WTC11 (cell line): Measurements from ENCODE around the gene MB. TPM values are rescaled to one million over a fixed set of nuclear protein-coding genes. Genes with fewer than 3 reads are reported as not detected.

Source experiments
- ATAC-seq: fragments of 200-7000 bp; cut with Tn5 transposase; 2 replicates; pipeline ENCODE4 v1.10.0; 2021; ENCODE audit warnings: mild to moderate bottlenecking, moderate library complexity
- CTCF ChIA-PET: fragments of 300-600 bp; sonication (Branson Sonifier 250); formaldehyde crosslinking; loops from one replicate; lab custom pipeline; 2021; ENCODE audit warnings: antibody characterized with exemption; lab: Charles Lee
- POLR2A ChIA-PET: fragments of 350-600 bp; sonication (Branson Sonifier 250); formaldehyde crosslinking; loops from one replicate; lab custom pipeline; 2021; ENCODE audit warnings: antibody characterized with exemption; lab: Charles Lee
- DNase-seq: peaks from one replicate; pipeline ENCODE4 v3.0.0; 2021; ENCODE audit warnings: low spot score
- H3K27ac Mint-ChIP-seq: 2 replicates; pipeline ENCODE4 v1.8.0; 2021; ENCODE audit warnings: mixed read lengths
- H3K27me3 Mint-ChIP-seq: 2 replicates; pipeline ENCODE4 v1.8.0; 2021; ENCODE audit warnings: low read depth, mild to moderate bottlenecking, moderate library complexity, mixed read lengths
- H3K36me3 Mint-ChIP-seq: 2 replicates; pipeline ENCODE4 v1.8.0; 2021; ENCODE audit warnings: mixed read lengths
- H3K4me1 Mint-ChIP-seq: 2 replicates; pipeline ENCODE4 v1.8.0; 2022; ENCODE audit warnings: mixed read lengths
- H3K4me3 Mint-ChIP-seq: 2 replicates; pipeline ENCODE4 v1.8.0; 2021; ENCODE audit warnings: mild to moderate bottlenecking, moderate library complexity, mixed read lengths
- H3K9me3 Mint-ChIP-seq: 2 replicates; pipeline ENCODE4 v1.8.0; 2021; ENCODE audit warnings: mixed read lengths
- ETV6 ChIP-seq: sonication (generic); formaldehyde crosslinking; IDR thresholded peaks from 2 replicates; pipeline ENCODE4 v1.8.1; 2022; ENCODE audit warnings: mild to moderate bottlenecking, missing genetic modification reagents
- MLX ChIP-seq: sonication (generic); formaldehyde crosslinking; IDR thresholded peaks from 2 replicates; pipeline ENCODE4 v1.8.1; 2023; ENCODE audit warnings: mild to moderate bottlenecking, missing genetic modification reagents, moderate library complexity
- NFYB ChIP-seq: sonication (generic); formaldehyde crosslinking; conservative IDR thresholded peaks from 2 replicates; pipeline ENCODE4 v1.8.0; 2022; ENCODE audit warnings: low read depth, missing genetic modification reagents
- NR1H2 ChIP-seq: sonication (generic); formaldehyde crosslinking; IDR thresholded peaks from 2 replicates; pipeline ENCODE4 v1.9.0; 2021; ENCODE audit warnings: mild to moderate bottlenecking, moderate library complexity, missing genetic modification reagents
- OVOL2 ChIP-seq: fragments of 250-450 bp; sonication (Bioruptor Pico); IDR thresholded peaks from 2 replicates; pipeline ENCODE4 v1.9.0; 2021; ENCODE audit warnings: mild to moderate bottlenecking, borderline replicate concordance
- RELA ChIP-seq: sonication (generic); formaldehyde crosslinking; IDR thresholded peaks from 2 replicates; pipeline ENCODE4 v1.8.1; 2022; ENCODE audit warnings: missing genetic modification reagents, mild to moderate bottlenecking, borderline replicate concordance
- TCF7 ChIP-seq: sonication (generic); formaldehyde crosslinking; IDR thresholded peaks from 2 replicates; pipeline ENCODE4 v1.8.0; 2022; ENCODE audit warnings: mild to moderate bottlenecking, low read depth, missing genetic modification reagents, moderate library complexity
- USF2 ChIP-seq: sonication (generic); formaldehyde crosslinking; IDR thresholded peaks from 2 replicates; pipeline ENCODE4 v1.8.1; 2023; ENCODE audit warnings: mild to moderate bottlenecking, missing genetic modification reagents, moderate library complexity
- ZBTB21 ChIP-seq: sonication (generic); formaldehyde crosslinking; IDR thresholded peaks from 2 replicates; pipeline ENCODE4 v1.8.1; 2023; ENCODE audit warnings: mild to moderate bottlenecking, missing genetic modification reagents, borderline replicate concordance
- ZNF219 ChIP-seq: sonication (generic); formaldehyde crosslinking; IDR thresholded peaks from 2 replicates; pipeline ENCODE4 v1.8.0; 2023; ENCODE audit warnings: missing genetic modification reagents, mild to moderate bottlenecking, borderline replicate concordance
- ZNF232 ChIP-seq: sonication (generic); formaldehyde crosslinking; IDR thresholded peaks from 2 replicates; pipeline ENCODE4 v1.8.0; 2022; ENCODE audit warnings: mild to moderate bottlenecking, missing genetic modification reagents
- ZNF423 ChIP-seq: fragments of 250-450 bp; sonication (Bioruptor Pico); IDR thresholded peaks from 2 replicates; pipeline ENCODE4 v2.1.2; 2022; ENCODE audit warnings: mild to moderate bottlenecking, moderate library complexity
- total RNA-seq: library from RNA; stranded (reverse); gene quantifications from 3 replicates; pipeline ENCODE4 v1.2.3, GENCODE V29; 2021
- TF ChIP-seq, protein P1 (sequence below): fragments of 250-450 bp; sonication (Bioruptor Pico); conservative IDR thresholded peaks from 2 replicates; pipeline ENCODE4 v1.9.0; 2021; ENCODE audit warnings: mild to moderate bottlenecking
- TF ChIP-seq, protein P2 (sequence below): sonication (generic); formaldehyde crosslinking; IDR thresholded peaks from 2 replicates; pipeline ENCODE4 v1.8.0; 2022; ENCODE audit warnings: mild to moderate bottlenecking, missing genetic modification reagents
- TF ChIP-seq, protein P3 (sequence below): sonication (generic); formaldehyde crosslinking; IDR thresholded peaks from 2 replicates; pipeline ENCODE4 v1.8.0; 2023; ENCODE audit warnings: missing genetic modification reagents, mild to moderate bottlenecking, borderline replicate concordance

Gene MB
- total RNA-seq, 1 experiment from 2014 or later, result 0.50 TPM

DNA sequence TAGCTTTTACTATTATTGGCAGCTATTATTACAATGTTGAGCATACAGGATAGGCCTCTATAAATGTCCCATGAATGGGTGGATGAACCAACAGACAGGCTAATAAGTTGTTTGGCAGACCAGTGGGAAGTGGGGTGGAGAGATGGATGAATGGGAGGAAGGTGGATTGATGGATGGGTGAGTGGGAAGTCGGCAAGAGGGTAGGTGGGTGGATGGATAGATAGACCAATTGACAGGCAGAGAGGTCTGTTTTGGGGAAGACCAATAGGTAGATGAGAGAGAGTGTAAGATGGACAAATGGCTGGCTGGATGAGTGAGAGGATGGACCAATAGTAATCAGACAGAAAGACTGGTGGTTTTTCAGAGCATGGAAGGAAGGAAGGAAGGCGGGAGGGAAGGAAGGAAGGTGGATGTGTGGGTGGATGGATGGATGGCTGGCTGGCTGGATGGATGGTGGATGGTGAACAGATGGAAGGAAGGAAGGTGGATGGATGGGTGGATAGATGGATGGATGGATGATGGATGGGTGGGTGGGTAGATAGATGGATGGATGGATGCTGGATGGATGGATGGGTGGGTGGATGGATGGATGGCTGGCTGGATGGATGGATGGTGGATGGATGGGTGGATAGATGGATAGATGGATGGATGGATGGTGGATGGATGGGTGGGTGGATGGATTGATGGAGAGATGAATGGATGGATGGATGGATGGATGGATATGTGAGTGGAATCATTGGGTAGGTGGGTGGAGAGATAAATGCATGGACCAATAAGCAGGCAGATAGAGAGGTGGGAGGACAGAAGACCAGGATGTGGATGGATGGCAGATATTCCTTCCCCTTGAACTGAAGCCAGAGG, 39.1 kb downstream of the MB start (continued):
- TF ChIP-seq, protein P1, sequence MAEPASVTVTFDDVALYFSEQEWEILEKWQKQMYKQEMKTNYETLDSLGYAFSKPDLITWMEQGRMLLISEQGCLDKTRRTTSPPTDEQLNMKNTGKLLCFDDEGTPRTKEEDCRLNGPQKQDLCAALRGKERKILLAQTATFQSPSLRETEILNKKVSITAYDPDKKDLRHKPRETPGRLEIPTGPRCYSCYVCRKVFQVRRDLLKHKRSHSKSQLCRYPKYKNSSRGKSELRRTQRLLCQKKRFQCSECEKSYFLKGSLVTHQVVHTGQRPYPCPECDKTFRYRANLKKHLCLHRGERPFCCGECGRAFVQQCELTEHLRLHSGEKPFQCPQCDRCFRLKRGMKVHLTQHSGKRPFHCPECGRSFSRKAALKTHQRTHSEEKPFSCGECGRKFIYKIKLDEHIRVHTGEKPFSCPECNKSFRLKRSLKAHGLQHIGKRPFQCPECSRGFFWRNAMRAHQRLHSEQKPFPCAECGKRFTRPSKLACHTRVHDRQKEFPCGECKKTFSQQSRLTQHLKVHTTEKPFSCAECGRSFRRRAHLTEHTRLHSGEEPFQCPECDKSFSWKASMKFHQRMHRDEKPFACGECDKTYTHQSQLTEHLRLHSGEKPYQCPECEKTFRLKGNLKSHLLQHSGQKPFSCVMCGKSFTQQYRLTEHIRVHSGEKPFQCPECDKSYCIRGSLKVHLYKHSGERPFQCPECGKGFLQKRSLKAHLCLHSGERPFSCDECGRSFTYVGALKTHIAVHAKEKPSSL (CRISPR knock-in tag), result no peak
- TF ChIP-seq NR1H2 (no peak), ZNF219 (no peak), USF2 (CRISPR knock-in tag) (no peak), ZNF423 (CRISPR knock-in tag) (no peak), ETV6 (CRISPR knock-in tag) (no peak), ZNF232 (CRISPR knock-in tag) (no peak)
- TF ChIP-seq, protein P2, sequence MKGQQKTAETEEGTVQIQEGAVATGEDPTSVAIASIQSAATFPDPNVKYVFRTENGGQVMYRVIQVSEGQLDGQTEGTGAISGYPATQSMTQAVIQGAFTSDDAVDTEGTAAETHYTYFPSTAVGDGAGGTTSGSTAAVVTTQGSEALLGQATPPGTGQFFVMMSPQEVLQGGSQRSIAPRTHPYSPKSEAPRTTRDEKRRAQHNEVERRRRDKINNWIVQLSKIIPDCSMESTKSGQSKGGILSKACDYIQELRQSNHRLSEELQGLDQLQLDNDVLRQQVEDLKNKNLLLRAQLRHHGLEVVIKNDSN, result no peak
- TF ChIP-seq, protein P3, sequence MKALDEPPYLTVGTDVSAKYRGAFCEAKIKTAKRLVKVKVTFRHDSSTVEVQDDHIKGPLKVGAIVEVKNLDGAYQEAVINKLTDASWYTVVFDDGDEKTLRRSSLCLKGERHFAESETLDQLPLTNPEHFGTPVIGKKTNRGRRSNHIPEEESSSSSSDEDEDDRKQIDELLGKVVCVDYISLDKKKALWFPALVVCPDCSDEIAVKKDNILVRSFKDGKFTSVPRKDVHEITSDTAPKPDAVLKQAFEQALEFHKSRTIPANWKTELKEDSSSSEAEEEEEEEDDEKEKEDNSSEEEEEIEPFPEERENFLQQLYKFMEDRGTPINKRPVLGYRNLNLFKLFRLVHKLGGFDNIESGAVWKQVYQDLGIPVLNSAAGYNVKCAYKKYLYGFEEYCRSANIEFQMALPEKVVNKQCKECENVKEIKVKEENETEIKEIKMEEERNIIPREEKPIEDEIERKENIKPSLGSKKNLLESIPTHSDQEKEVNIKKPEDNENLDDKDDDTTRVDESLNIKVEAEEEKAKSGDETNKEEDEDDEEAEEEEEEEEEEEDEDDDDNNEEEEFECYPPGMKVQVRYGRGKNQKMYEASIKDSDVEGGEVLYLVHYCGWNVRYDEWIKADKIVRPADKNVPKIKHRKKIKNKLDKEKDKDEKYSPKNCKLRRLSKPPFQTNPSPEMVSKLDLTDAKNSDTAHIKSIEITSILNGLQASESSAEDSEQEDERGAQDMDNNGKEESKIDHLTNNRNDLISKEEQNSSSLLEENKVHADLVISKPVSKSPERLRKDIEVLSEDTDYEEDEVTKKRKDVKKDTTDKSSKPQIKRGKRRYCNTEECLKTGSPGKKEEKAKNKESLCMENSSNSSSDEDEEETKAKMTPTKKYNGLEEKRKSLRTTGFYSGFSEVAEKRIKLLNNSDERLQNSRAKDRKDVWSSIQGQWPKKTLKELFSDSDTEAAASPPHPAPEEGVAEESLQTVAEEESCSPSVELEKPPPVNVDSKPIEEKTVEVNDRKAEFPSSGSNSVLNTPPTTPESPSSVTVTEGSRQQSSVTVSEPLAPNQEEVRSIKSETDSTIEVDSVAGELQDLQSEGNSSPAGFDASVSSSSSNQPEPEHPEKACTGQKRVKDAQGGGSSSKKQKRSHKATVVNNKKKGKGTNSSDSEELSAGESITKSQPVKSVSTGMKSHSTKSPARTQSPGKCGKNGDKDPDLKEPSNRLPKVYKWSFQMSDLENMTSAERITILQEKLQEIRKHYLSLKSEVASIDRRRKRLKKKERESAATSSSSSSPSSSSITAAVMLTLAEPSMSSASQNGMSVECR (CRISPR knock-in tag), result no peak

GRCh38 chr22:35576671-35577070, 40.5 kb downstream of the MB start:
- no peaks in the 10 kb centered on the region for H3K9me3 Mint-ChIP-seq
- ATAC-seq (no peak), DNase-seq (no peak)
- CTCF ChIA-PET, result interaction anchor here (2.4 kb wide), 1 partner anchor 146 kb away, joined by 11 read pairs; no protein-coding TSS in a partner anchor
- no peaks in the 10 kb centered on the region for H3K27me3 Mint-ChIP-seq
- POLR2A ChIA-PET, result no interaction called here
- H3K36me3 Mint-ChIP-seq, result no peaks in the 10 kb centered on the region
- no peak overlapping the region for H3K27ac Mint-ChIP-seq
- TF ChIP-seq TCF7 (CRISPR knock-in tag) (no peak), RELA (CRISPR knock-in tag) (no peak), ZBTB21 (CRISPR knock-in tag) (no peak), MLX (no peak), OVOL2 (CRISPR knock-in tag) (no peak), NFYB (CRISPR knock-in tag) (no peak)
- H3K4me1 Mint-ChIP-seq, result no peaks in the 10 kb centered on the region
- no peak overlapping the region for H3K4me3 Mint-ChIP-seq
